Smooth muscle cell of the umbilical artery (primary cell): Measurements from ENCODE around the gene HNRNPA1L2. TPM values are rescaled to one million over a fixed set of nuclear protein-coding genes. Genes with fewer than 3 reads are reported as not detected.

Source experiments
- total RNA-seq: library from RNA; depleted of rRNA; stranded (reverse); fragments of >200 nt; gene quantifications from 2 replicates; pipeline ENCODE4 v1.2.3, GENCODE V29; 2014

The HNRNPA1L2 gene
- total RNA-seq, result 2.5 and 2.7 TPM in 2 replicates

GRCh38 chr13:52642131-52642530 is at the start of gene HNRNPA1L2:
Gene HNRNPA1L2, plus strand, starts transcription at chr13:52642431. Its CDS starts 62 bp downstream, at chr13:52642493.

GRCh38 chr13:52652196-52652979 is 10.2 kb downstream of the HNRNPA1L2 start, which contains the start of gene SUGT1:
Gene SUGT1, plus strand, starts transcription at chr13:52652836. Its CDS starts 85 bp downstream, at chr13:52652921.

Other genes with a start within 250 kb of the HNRNPA1L2 start
- gene THSD1, start 236.3 kb upstream of the HNRNPA1L2 start, total RNA-seq, result 10.1 and 12.1 TPM in 2 replicates
- gene VPS36, start 191.8 kb upstream of the HNRNPA1L2 start, total RNA-seq, result 28.2 and 29.9 TPM in 2 replicates
- 10.4 and 31.7 TPM in 2 replicates for gene CKAP2, start 187.0 kb upstream of the HNRNPA1L2 start, total RNA-seq
- 46.0 and 63.5 TPM in 2 replicates for gene SUGT1, start 10.4 kb downstream of the HNRNPA1L2 start, total RNA-seq
- gene CNMD, start 97.4 kb downstream of the HNRNPA1L2 start, total RNA-seq, result not detected in 2 replicates
- not detected in 2 replicates for gene PCDH8, start 206.2 kb downstream of the HNRNPA1L2 start, total RNA-seq